Measurements from ENCODE around the gene SERPINI1.
"Not testable (repeated sequence)": the region's sequence is repeated elsewhere in the genome, so short reads cannot be mapped to it uniquely, and the experiment has no call there.

The SERPINI1 gene

GRCh38 chr3:167821248-167821805 lies 85.8 kb downstream of the SERPINI1 start:
- DNase-seq: no peak
- Histone ChIP-seq H3K27me3 (no peaks in the 10 kb centered on the region), H3K27ac (no peak overlapping the region), H3K4me1 (peaks cover 0 to 5% (median 0%) of the 10 kb centered on the region in 4 donors), H3K36me3 (no peaks in the 10 kb centered on the region), H3K4me3 (no peak overlapping the region), H3K9me3 (no peaks in the 10 kb centered on the region)
- intact Hi-C loops (cut with DNase I; ENCODE audit: low total_unique reads): no loop called here
- TF ChIP-seq CTCF (IDR thresholded peaks at IDR 0.05): no peak

GRCh38 chr3:167823738-167824137 lies 88.2 kb downstream of the SERPINI1 start:
- Histone ChIP-seq H3K4me1 (no peaks in the 10 kb centered on the region), H3K4me3 (no peak overlapping the region), H3K27ac (no peak overlapping the region), H3K27me3 (no peaks in the 10 kb centered on the region), H3K36me3 (no peaks in the 10 kb centered on the region), H3K9me3 (no peaks in the 10 kb centered on the region)
- no peak for DNase-seq
- intact Hi-C loops (cut with DNase I; ENCODE audit: low total_unique reads): no loop called here
- no peak for TF ChIP-seq CTCF (IDR thresholded peaks at IDR 0.05)

- not testable (repeated sequence) for H3K9me3 ChIP-seq
These were observed 92.1 kb downstream of the SERPINI1 start for GRCh38 chr3:167827588-167827987.

GRCh38 chr3:167829071-167829470 lies 93.5 kb downstream of the SERPINI1 start:
- no peak for TF ChIP-seq CTCF (IDR thresholded peaks at IDR 0.05)
- H3K4me1 ChIP-seq: no peaks in the 10 kb centered on the region
- DNase-seq: no peak
- no peaks in the 10 kb centered on the region for H3K9me3 ChIP-seq
- H3K4me3 ChIP-seq: no peak overlapping the region
- no peaks in the 10 kb centered on the region for H3K36me3 ChIP-seq
- no peak overlapping the region for H3K27ac ChIP-seq
- no peaks in the 10 kb centered on the region for H3K27me3 ChIP-seq
- intact Hi-C loops (cut with DNase I; ENCODE audit: low total_unique reads): no loop called here

More at GRCh38 chr3:167827588-167827987, 92.1 kb downstream of the SERPINI1 start:
- intact Hi-C loops (cut with DNase I; ENCODE audit: low total_unique reads); DNase-seq; H3K27ac ChIP-seq; H3K27me3 ChIP-seq; H3K36me3 ChIP-seq; H3K4me1 ChIP-seq; H3K4me3 ChIP-seq: not testable (repeated sequence)

GRCh38 chr3:167830007-167830406 lies 94.5 kb downstream of the SERPINI1 start:
- no peaks in the 10 kb centered on the region for H3K27me3 ChIP-seq
- H3K9me3 ChIP-seq: no peaks in the 10 kb centered on the region
- no peak for DNase-seq
- no peaks in the 10 kb centered on the region for H3K4me1 ChIP-seq
- intact Hi-C loops (cut with DNase I; ENCODE audit: low total_unique reads): no loop called here
- no peak for TF ChIP-seq CTCF (IDR thresholded peaks at IDR 0.05)
- no peak overlapping the region for H3K4me3 ChIP-seq
- H3K27ac ChIP-seq: no peak overlapping the region
- no peaks in the 10 kb centered on the region for H3K36me3 ChIP-seq

GRCh38 chr3:167835359-167835758 lies 99.8 kb downstream of the SERPINI1 start:
- Histone ChIP-seq H3K4me3 (no peak overlapping the region), H3K27ac (no peak overlapping the region), H3K4me1 (no peaks in the 10 kb centered on the region), H3K27me3 (no peaks in the 10 kb centered on the region), H3K36me3 (no peaks in the 10 kb centered on the region), H3K9me3 (no peaks in the 10 kb centered on the region)
- no peak for TF ChIP-seq CTCF (IDR thresholded peaks at IDR 0.05)
- DNase-seq: no peak
- intact Hi-C loops (cut with DNase I; ENCODE audit: low total_unique reads): loop anchor here (5.0 kb wide), 1 partner anchor 47 kb away; no protein-coding TSS in a partner anchor
